CD14-positive monocyte (primary cell): ENCODE results near the gene TCF21. TPM values are rescaled to one million over a fixed set of nuclear protein-coding genes. Genes with fewer than 3 reads are reported as not detected.

Source experiments
- DNase-seq, 3 donors: peaks; one replicate each; pipeline ENCODE4 v3.0.0-alpha.2; 2011 to 2022
- H2AFZ ChIP-seq: 2 replicates; pipeline ENCODE4 v1.6.0; 2012; ENCODE audit warnings: mild to moderate bottlenecking, low read depth, low read length, inconsistent platforms; ENCODE audit not compliant: insufficient read depth, poor library complexity, severe bottlenecking
- H3K27ac ChIP-seq, 2 donors: 1 replicate in 1 of 2; 2 replicates in 1 of 2; pipeline ENCODE4 v1.5.1; 2012 to 2013; ENCODE audit warnings: low read length in 2 of 2, control low read depth in 1 of 2, inconsistent platforms in 1 of 2, low read depth in 1 of 2, mild to moderate bottlenecking in 1 of 2
- H3K27me3 ChIP-seq, 2 donors: one replicate each; pipeline versions ENCODE4 v1.6.0 to v1.6.1; 2011 to 2013; ENCODE audit warnings: low read length in 2 of 2; ENCODE audit not compliant: control insufficient read depth in 2 of 2, insufficient read depth in 2 of 2
- H3K36me3 ChIP-seq, 2 donors: replicated peaks in 1 of 2; 1 replicate in 1 of 2; 2 replicates in 1 of 2; pipeline versions ENCODE4 v1.5.1 to v1.6.1; 2012 to 2013; ENCODE audit warnings: low read length in 2 of 2, control low read depth in 1 of 2, inconsistent platforms in 1 of 2, mild to moderate bottlenecking in 1 of 2; ENCODE audit not compliant: insufficient read depth in 2 of 2, control insufficient read depth in 1 of 2
- H3K4me1 ChIP-seq, 2 donors: 1 replicate in 1 of 2; 2 replicates in 1 of 2; pipeline versions ENCODE4 v1.5.1 to v1.6.1; 2012 to 2013; ENCODE audit warnings: low read length in 2 of 2, control low read depth in 1 of 2, inconsistent platforms in 1 of 2, mild to moderate bottlenecking in 1 of 2, moderate library complexity in 1 of 2; ENCODE audit not compliant: insufficient read depth in 2 of 2, control insufficient read depth in 1 of 2
- H3K4me2 ChIP-seq: replicated peaks from 2 replicates; pipeline ENCODE3; 2012; ENCODE audit warnings: low read length, moderate library complexity, mild to moderate bottlenecking; ENCODE audit not compliant: poor library complexity, severe bottlenecking; ENCODE audit errors: extremely low read depth
- H3K4me3 ChIP-seq, 3 experiments: fragments of 200-600 bp in 1 of 3; sonication (generic) in 1 of 3; replicated peaks in 1 of 3; 1 replicate in 2 of 3; 2 replicates in 1 of 3; pipeline ENCODE4 v1.5.1; 2011 to 2013; ENCODE audit warnings: low read length in 3 of 3, mild to moderate bottlenecking in 3 of 3, control low read depth in 2 of 3, low read depth in 2 of 3, inconsistent platforms in 1 of 3, moderate library complexity in 1 of 3
- H3K79me2 ChIP-seq: 2 replicates; pipeline ENCODE4 v1.6.0; 2012; ENCODE audit warnings: mild to moderate bottlenecking, control low read depth, inconsistent platforms, low read length, moderate library complexity; ENCODE audit not compliant: insufficient read depth
- H3K9ac ChIP-seq: 2 replicates; pipeline ENCODE4 v1.6.0; 2017; ENCODE audit warnings: low read length, mild to moderate bottlenecking; ENCODE audit not compliant: insufficient read depth, poor library complexity, severe bottlenecking
- H3K9me3 ChIP-seq, 2 donors: replicated peaks in 1 of 2; 1 replicate in 1 of 2; 2 replicates in 1 of 2; pipeline versions ENCODE4 v1.5.1 to v1.6.1; 2012 to 2013; ENCODE audit warnings: low read length in 2 of 2, control low read depth in 1 of 2; ENCODE audit not compliant: control insufficient read depth in 1 of 2, insufficient read depth in 1 of 2
- H4K20me1 ChIP-seq: 2 replicates; pipeline ENCODE4 v1.6.0; 2012; ENCODE audit warnings: mild to moderate bottlenecking, low read length, control low read depth, moderate library complexity; ENCODE audit not compliant: insufficient read depth
- H3K27ac Mint-ChIP-seq, 7 donors: one replicate each; pipeline ENCODE4 v1.8.0; 2020; ENCODE audit warnings: mild to moderate bottlenecking in 7 of 7, mixed read lengths in 7 of 7, moderate library complexity in 6 of 7, inconsistent platforms in 2 of 7
- H3K27me3 Mint-ChIP-seq, 3 donors: one replicate each; pipeline ENCODE4 v1.8.0; 2021 to 2022; ENCODE audit warnings: low read depth in 3 of 3, mild to moderate bottlenecking in 3 of 3, mixed read lengths in 3 of 3, moderate library complexity in 3 of 3, inconsistent platforms in 1 of 3
- H3K36me3 Mint-ChIP-seq, 2 donors: one replicate each; pipeline ENCODE4 v1.8.0; 2020; ENCODE audit warnings: mixed read lengths in 2 of 2, inconsistent platforms in 1 of 2, mild to moderate bottlenecking in 1 of 2
- H3K4me1 Mint-ChIP-seq: one replicate; pipeline ENCODE4 v1.8.0; 2020; ENCODE audit warnings: mild to moderate bottlenecking, mixed read lengths
- H3K4me3 Mint-ChIP-seq, 2 donors: one replicate each; pipeline ENCODE4 v1.8.0; 2020; ENCODE audit warnings: mild to moderate bottlenecking in 2 of 2, mixed read lengths in 2 of 2, moderate library complexity in 1 of 2
- H3K9me3 Mint-ChIP-seq, 7 donors: one replicate each; pipeline ENCODE4 v1.8.0; 2020 to 2022; ENCODE audit warnings: mixed read lengths in 7 of 7, mild to moderate bottlenecking in 6 of 7, moderate library complexity in 6 of 7, inconsistent platforms in 2 of 7
- CTCF ChIP-seq: fragments of 200-600 bp; IDR thresholded peaks from one replicate; pipeline ENCODE4 v1.8.0; 2022; ENCODE audit warnings: antibody characterized with exemption, mild to moderate bottlenecking
- WGBS: methylation state at CpG from one replicate; pipeline ENCODE4 v1.1.5; 2013; ENCODE audit warnings: missing lambda C conversion rate; ENCODE audit not compliant: insufficient coverage; 5-methylcytosine and 5-hydroxymethylcytosine counted together
- intact Hi-C, 2 donors: fragments of 100-400 bp; cut with micrococcal nuclease; formaldehyde crosslinking; loops; one replicate each; pipeline versions ENCODE4 v1.15.0 to v1.15.1; 2023
- polyA plus RNA-seq, 3 donors: library from polyadenylated mRNA; depleted of rRNA in 1 of 3; unstranded in 2 of 3; stranded (reverse) in 1 of 3; fragments of 300-500 nt in 2 of 3; fragments of >200 nt in 1 of 3; fragmentation: Illumina TruSeq in 2 of 3; gene quantifications; 1 replicate in 2 of 3; 2 replicates in 1 of 3; pipeline ENCODE4 v1.2.3, GENCODE V29; 2012 to 2021

TCF21 gene
- polyA plus RNA-seq, 3 donors: not detected

- Histone ChIP-seq H2AFZ (no peak overlapping the region), H3K4me1 (peaks cover under 1 to 1% of the 10 kb centered on the region in 2 donors), H3K79me2 (no peaks in the 10 kb centered on the region), H4K20me1 (no peaks in the 10 kb centered on the region), H3K4me2 (no peak overlapping the region), H3K27me3 (peaks cover 2 to 23% of the 10 kb centered on the region in 2 donors), H3K27ac (no peak overlapping the region), H3K9me3 (no peaks in the 10 kb centered on the region), H3K36me3 (no peaks in the 10 kb centered on the region), H3K9ac (no peak overlapping the region), H3K4me3 (no peak overlapping the region)
- Mint-ChIP-seq H3K36me3 (no peaks in the 10 kb centered on the region), H3K4me3 (no peak overlapping the region), H3K4me1 (peaks cover 2% of the 10 kb centered on the region), H3K27ac (no peak overlapping the region), H3K27me3 (peaks cover 9 to 22% (median 11%) of the 10 kb centered on the region in 3 donors), H3K9me3 (no peaks in the 10 kb centered on the region)
- TF ChIP-seq CTCF: no peak
- no peak for DNase-seq
- WGBS: 86% methylated on average over 1 of the region's 2 CpGs
- intact Hi-C loops: no loop called here
These were observed 45.8 kb upstream of the TCF21 start for GRCh38 chr6:133843098-133843497.

DNA sequence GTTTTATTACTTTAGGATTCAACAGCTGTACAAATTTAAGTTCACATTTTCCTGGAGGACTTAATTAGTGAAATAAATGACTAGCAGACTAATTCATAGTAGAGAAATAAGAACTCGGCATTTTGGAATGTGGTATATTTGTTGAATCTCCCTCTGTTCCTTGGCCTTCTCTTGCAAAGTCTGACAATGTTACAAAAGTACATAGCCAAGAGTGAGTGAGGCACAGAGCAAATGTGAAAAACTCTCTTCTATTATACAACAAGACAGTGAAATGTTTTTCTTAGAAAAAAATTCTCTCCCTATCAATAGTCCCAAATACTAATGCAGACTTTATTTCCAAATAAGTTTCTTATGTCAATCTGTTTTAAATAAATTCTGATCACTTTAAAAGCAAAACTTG lies 44.2 kb upstream of the TCF21 start:
- H3K27ac ChIP-seq: no peak overlapping the region
- Mint-ChIP-seq H3K27ac (no peak overlapping the region), H3K4me1 (no peaks in the 10 kb centered on the region), H3K36me3 (no peaks in the 10 kb centered on the region), H3K4me3 (no peak overlapping the region), H3K27me3 (peaks cover 6 to 15% (median 9%) of the 10 kb centered on the region in 3 donors), H3K9me3 (peaks cover 0 to 3% (median 0%) of the 10 kb centered on the region in 7 donors)
- no peaks in the 10 kb centered on the region for H3K36me3 ChIP-seq
- no peak overlapping the region for H2AFZ ChIP-seq
- TF ChIP-seq CTCF: no peak
- peaks cover 2 to 22% of the 10 kb centered on the region in 2 donors for H3K27me3 ChIP-seq
- no peak overlapping the region for H3K9ac ChIP-seq
- H3K4me2 ChIP-seq: no peak overlapping the region
- no peak overlapping the region for H3K4me3 ChIP-seq
- DNase-seq: no peak
- no peaks in the 10 kb centered on the region for H3K79me2 ChIP-seq
- no peaks in the 10 kb centered on the region for H3K9me3 ChIP-seq
- H4K20me1 ChIP-seq: no peaks in the 10 kb centered on the region
- intact Hi-C loops: no loop called here
- no peaks in the 10 kb centered on the region for H3K4me1 ChIP-seq
- no CpG with 5 or more reads among the region's 1 CpG for WGBS
